ENCODE results near the gene NUDT15. TPM values are rescaled to one million over a fixed set of nuclear protein-coding genes. Genes with fewer than 3 reads are reported as not detected.

Gene NUDT15
- total and polyA plus RNA-seq, 2 of the 8 experiments (the other 6 are each of a cell fraction or from before 2014, with no cell fraction given): 37.8 to 65.9 TPM

DNA sequence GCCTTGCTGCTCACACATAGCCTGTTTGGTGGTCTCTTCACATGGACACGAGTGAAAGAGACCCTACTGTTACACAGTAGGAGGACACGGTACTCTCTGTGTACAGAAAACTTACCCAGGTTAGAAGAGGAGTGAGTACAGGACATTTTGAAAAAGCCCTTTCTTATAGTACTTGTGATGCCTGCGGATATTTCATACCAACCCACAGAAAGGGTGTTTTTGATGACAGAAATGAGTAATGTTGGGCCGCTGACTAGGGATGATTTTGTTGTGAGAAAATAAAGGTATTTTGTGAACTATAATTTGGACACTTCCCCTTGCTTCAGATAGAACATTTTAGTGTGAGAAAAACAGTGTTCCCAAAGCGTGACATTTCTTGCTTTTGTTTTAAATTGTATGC is 18.2 kb downstream of the NUDT15 start (continued):
- TF ChIP-seq, protein P1, sequence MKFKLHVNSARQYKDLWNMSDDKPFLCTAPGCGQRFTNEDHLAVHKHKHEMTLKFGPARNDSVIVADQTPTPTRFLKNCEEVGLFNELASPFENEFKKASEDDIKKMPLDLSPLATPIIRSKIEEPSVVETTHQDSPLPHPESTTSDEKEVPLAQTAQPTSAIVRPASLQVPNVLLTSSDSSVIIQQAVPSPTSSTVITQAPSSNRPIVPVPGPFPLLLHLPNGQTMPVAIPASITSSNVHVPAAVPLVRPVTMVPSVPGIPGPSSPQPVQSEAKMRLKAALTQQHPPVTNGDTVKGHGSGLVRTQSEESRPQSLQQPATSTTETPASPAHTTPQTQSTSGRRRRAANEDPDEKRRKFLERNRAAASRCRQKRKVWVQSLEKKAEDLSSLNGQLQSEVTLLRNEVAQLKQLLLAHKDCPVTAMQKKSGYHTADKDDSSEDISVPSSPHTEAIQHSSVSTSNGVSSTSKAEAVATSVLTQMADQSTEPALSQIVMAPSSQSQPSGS (IDR thresholded peaks at IDR 0.05; ENCODE audit: low read length): no peak
- TF ChIP-seq YY1 (IDR thresholded peaks at IDR 0.05; ENCODE audit: low read depth, low read length): no peak
- TF ChIP-seq, protein P2, sequence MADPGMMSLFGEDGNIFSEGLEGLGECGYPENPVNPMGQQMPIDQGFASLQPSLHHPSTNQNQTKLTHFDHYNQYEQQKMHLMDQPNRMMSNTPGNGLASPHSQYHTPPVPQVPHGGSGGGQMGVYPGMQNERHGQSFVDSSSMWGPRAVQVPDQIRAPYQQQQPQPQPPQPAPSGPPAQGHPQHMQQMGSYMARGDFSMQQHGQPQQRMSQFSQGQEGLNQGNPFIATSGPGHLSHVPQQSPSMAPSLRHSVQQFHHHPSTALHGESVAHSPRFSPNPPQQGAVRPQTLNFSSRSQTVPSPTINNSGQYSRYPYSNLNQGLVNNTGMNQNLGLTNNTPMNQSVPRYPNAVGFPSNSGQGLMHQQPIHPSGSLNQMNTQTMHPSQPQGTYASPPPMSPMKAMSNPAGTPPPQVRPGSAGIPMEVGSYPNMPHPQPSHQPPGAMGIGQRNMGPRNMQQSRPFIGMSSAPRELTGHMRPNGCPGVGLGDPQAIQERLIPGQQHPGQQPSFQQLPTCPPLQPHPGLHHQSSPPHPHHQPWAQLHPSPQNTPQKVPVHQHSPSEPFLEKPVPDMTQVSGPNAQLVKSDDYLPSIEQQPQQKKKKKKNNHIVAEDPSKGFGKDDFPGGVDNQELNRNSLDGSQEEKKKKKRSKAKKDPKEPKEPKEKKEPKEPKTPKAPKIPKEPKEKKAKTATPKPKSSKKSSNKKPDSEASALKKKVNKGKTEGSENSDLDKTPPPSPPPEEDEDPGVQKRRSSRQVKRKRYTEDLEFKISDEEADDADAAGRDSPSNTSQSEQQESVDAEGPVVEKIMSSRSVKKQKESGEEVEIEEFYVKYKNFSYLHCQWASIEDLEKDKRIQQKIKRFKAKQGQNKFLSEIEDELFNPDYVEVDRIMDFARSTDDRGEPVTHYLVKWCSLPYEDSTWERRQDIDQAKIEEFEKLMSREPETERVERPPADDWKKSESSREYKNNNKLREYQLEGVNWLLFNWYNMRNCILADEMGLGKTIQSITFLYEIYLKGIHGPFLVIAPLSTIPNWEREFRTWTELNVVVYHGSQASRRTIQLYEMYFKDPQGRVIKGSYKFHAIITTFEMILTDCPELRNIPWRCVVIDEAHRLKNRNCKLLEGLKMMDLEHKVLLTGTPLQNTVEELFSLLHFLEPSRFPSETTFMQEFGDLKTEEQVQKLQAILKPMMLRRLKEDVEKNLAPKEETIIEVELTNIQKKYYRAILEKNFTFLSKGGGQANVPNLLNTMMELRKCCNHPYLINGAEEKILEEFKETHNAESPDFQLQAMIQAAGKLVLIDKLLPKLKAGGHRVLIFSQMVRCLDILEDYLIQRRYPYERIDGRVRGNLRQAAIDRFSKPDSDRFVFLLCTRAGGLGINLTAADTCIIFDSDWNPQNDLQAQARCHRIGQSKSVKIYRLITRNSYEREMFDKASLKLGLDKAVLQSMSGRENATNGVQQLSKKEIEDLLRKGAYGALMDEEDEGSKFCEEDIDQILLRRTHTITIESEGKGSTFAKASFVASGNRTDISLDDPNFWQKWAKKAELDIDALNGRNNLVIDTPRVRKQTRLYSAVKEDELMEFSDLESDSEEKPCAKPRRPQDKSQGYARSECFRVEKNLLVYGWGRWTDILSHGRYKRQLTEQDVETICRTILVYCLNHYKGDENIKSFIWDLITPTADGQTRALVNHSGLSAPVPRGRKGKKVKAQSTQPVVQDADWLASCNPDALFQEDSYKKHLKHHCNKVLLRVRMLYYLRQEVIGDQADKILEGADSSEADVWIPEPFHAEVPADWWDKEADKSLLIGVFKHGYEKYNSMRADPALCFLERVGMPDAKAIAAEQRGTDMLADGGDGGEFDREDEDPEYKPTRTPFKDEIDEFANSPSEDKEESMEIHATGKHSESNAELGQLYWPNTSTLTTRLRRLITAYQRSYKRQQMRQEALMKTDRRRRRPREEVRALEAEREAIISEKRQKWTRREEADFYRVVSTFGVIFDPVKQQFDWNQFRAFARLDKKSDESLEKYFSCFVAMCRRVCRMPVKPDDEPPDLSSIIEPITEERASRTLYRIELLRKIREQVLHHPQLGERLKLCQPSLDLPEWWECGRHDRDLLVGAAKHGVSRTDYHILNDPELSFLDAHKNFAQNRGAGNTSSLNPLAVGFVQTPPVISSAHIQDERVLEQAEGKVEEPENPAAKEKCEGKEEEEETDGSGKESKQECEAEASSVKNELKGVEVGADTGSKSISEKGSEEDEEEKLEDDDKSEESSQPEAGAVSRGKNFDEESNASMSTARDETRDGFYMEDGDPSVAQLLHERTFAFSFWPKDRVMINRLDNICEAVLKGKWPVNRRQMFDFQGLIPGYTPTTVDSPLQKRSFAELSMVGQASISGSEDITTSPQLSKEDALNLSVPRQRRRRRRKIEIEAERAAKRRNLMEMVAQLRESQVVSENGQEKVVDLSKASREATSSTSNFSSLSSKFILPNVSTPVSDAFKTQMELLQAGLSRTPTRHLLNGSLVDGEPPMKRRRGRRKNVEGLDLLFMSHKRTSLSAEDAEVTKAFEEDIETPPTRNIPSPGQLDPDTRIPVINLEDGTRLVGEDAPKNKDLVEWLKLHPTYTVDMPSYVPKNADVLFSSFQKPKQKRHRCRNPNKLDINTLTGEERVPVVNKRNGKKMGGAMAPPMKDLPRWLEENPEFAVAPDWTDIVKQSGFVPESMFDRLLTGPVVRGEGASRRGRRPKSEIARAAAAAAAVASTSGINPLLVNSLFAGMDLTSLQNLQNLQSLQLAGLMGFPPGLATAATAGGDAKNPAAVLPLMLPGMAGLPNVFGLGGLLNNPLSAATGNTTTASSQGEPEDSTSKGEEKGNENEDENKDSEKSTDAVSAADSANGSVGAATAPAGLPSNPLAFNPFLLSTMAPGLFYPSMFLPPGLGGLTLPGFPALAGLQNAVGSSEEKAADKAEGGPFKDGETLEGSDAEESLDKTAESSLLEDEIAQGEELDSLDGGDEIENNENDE (IDR thresholded peaks at IDR 0.05; ENCODE audit: insufficient replicate concordance, low read length): no peak
- TF ChIP-seq, protein P3, sequence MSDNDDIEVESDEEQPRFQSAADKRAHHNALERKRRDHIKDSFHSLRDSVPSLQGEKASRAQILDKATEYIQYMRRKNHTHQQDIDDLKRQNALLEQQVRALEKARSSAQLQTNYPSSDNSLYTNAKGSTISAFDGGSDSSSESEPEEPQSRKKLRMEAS (IDR thresholded peaks at IDR 0.05): no peak
- no peak for TF ChIP-seq RFX5 (IDR thresholded peaks at IDR 0.05; ENCODE audit: borderline replicate concordance, low read depth, low read length)
- TF ChIP-seq HDAC6 (IDR thresholded peaks at IDR 0.05; ENCODE audit: low read depth, low read length): no peak
